Measurements from ENCODE around the gene CAMK4. TPM values are rescaled to one million over a fixed set of nuclear protein-coding genes. Genes with fewer than 3 reads are reported as not detected.

The CAMK4 gene
- total and polyA plus RNA-seq, 2 of the 8 experiments (the other 6 are each of a cell fraction or from before 2014, with no cell fraction given) = 1.8 to 8.3 TPM

DNA sequence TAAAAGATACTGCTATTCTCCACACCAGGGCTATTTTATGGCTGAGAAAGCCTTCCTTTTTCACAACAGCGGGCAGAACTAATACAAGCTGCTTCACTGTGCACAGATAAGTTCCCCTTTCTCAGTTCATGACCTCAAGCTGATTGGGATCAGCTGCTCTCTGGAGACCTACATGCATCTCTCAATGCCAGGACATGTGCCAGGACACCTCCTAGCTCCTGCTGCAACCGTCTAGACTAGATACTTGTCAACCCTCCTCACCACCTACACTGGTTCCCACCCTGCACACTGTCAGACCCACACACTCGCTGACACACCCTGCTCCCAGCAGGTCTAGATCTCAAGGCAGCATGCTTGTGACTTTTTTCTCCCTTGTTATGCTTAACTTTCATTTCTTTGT, 248.4 kb downstream of the CAMK4 start:
- DNase-seq (ENCODE audit: low read depth in 1 of 2, low spot score in 2 of 2) (no peak), FAIRE-seq (no peak)
- TF ChIP-seq RAD21 (IDR thresholded peaks at IDR 0.05 in 1 of 2, conservative IDR thresholded peaks at IDR 0.05 in 1 of 2; ENCODE audit: low read depth in 2 of 2, low read length in 2 of 2) (no peak), ZNF274 (IDR thresholded peaks at IDR 0.05; ENCODE audit: borderline replicate concordance, extremely low read depth, low read length) (no peak), TBP (IDR thresholded peaks at IDR 0.05; ENCODE audit: low read depth, low read length) (no peak)
- CTCF ChIA-PET (ENCODE audit: partially characterized antibody) = interaction anchor here (1.1 to 3.9 kb wide), 4 partner anchors 12 to 313 kb away, joined by 3 to 22 read pairs (median 5); no protein-coding TSS in a partner anchor
- no peak overlapping the region for H3K56ac ChIP-seq (replicated peaks; ENCODE audit: insufficient read length, low read depth, low read length)
- no peak overlapping the region for H2BK20ac ChIP-seq (ENCODE audit: low read length)
- H4K20me1 ChIP-seq (replicated peaks in 1 of 2; ENCODE audit: control insufficient read depth in 1 of 2, insufficient read depth in 2 of 2, low read length in 2 of 2) = no peaks in the 10 kb centered on the region
- no peak overlapping the region for H3K27ac ChIP-seq (ENCODE audit: low read depth, low read length)
- H4K5ac ChIP-seq (ENCODE audit: insufficient read length, low read depth, low read length) = no peak overlapping the region
- no peak overlapping the region for H3K4me2 ChIP-seq (ENCODE audit: insufficient read depth in 1 of 2, low read depth in 2 of 2, low read length in 2 of 2)
- H3K14ac ChIP-seq (ENCODE audit: insufficient read length) = no peak overlapping the region
- H3K79me2 ChIP-seq (ENCODE audit: control insufficient read depth in 1 of 2, insufficient read depth in 2 of 2, low read length in 2 of 2) = no peaks in the 10 kb centered on the region
- H2BK12ac ChIP-seq (ENCODE audit: low read depth, low read length) = no peak overlapping the region
- POLR2A ChIA-PET (ENCODE audit: partially characterized antibody) = no interaction called here
- H2BK15ac ChIP-seq (ENCODE audit: low read length) = no peak overlapping the region
- H3K4me3 ChIP-seq (ENCODE audit: extremely low read depth in 1 of 4, insufficient read depth in 2 of 4, low read depth in 3 of 4, low read length in 4 of 4) = no peak overlapping the region
- H3K23me2 ChIP-seq (ENCODE audit: low read depth, low read length) = no peaks in the 10 kb centered on the region
- no peak overlapping the region for H4K91ac ChIP-seq (replicated peaks; ENCODE audit: insufficient read length, low read length)
- H4K8ac ChIP-seq (ENCODE audit: extremely low read depth, insufficient read depth, low read length) = no peak overlapping the region
- H3K36me3 ChIP-seq (ENCODE audit: control insufficient read depth in 2 of 4, insufficient read depth in 4 of 4, low read length in 3 of 4) = no peaks in the 10 kb centered on the region
- H3K79me1 ChIP-seq (ENCODE audit: low read depth, low read length) = no peaks in the 10 kb centered on the region
- no peak overlapping the region for H3K9ac ChIP-seq (replicated peaks in 1 of 4; ENCODE audit: extremely low read depth in 1 of 4, low read depth in 3 of 4, low read length in 3 of 4)
- H2BK5ac ChIP-seq (ENCODE audit: low read depth, low read length) = no peak overlapping the region
- 84% methylated on average over 3 of the region's 3 CpGs; no CpG with 5 or more reads in 1 of the 2 experiments for WGBS, 2 experiments (ENCODE audit: extremely low coverage in 1 of 2, insufficient coverage in 1 of 2, insufficient read length in 1 of 2, insufficient replicate concordance in 2 of 2, low coverage in 1 of 2, low lambda C conversion rate in 2 of 2, missing lambda C conversion rate in 1 of 2)
- no peak overlapping the region for H3K18ac ChIP-seq (ENCODE audit: extremely low read depth, low read length)
- H3K23ac ChIP-seq (ENCODE audit: insufficient read length) = no peak overlapping the region
- H3K4me1 ChIP-seq (replicated peaks in 1 of 4; ENCODE audit: control insufficient read depth in 3 of 4, insufficient read depth in 4 of 4, low read length in 3 of 4) = no peaks in the 10 kb centered on the region
- no peak overlapping the region for H3K4ac ChIP-seq (replicated peaks; ENCODE audit: insufficient read length, low read depth, low read length)
- H3K27me3 ChIP-seq (replicated peaks in 1 of 4; ENCODE audit: control insufficient read depth in 3 of 4, extremely low read depth in 1 of 4, insufficient read depth in 3 of 4, low read length in 3 of 4) = no peaks in the 10 kb centered on the region
- H3K9me3 ChIP-seq (ENCODE audit: insufficient read depth in 2 of 2, low read depth in 1 of 2, low read length in 1 of 2) = no peaks in the 10 kb centered on the region
- H2AK5ac ChIP-seq (ENCODE audit: low read depth, low read length) = no peak overlapping the region
- H2AFZ ChIP-seq (ENCODE audit: low read length) = no peak overlapping the region
- H2BK120ac ChIP-seq (replicated peaks; ENCODE audit: low read depth, low read length) = no peak overlapping the region

All from H1 (cell line).